Body of pancreas (tissue), 4 donors: ENCODE measurements around the gene CMSS1. TPM values are rescaled to one million over a fixed set of nuclear protein-coding genes. Genes with fewer than 3 reads are reported as not detected.

Experiments used
- ATAC-seq: fragments of 150-250 bp; one replicate; pipeline ENCODE4 v1.9.1; 2016
- DNase-seq, 4 donors: peaks; one replicate each; pipeline ENCODE4 v3.0.0-alpha.2; 2019
- H3K27ac ChIP-seq, 4 donors: fragments of 200-600 bp; sonication (generic); 1 replicate in 3 of 4; 2 replicates in 1 of 4; pipeline versions ENCODE4 v1.5.1 to v1.6.1; 2016 to 2019; ENCODE audit warnings: mild to moderate bottlenecking in 1 of 4, mixed read lengths in 1 of 4, moderate library complexity in 1 of 4
- H3K27me3 ChIP-seq, 2 donors: fragments of 200-600 bp; sonication (generic); one replicate each; pipeline ENCODE4 v1.6.0; 2016; ENCODE audit warnings: mild to moderate bottlenecking in 1 of 2
- H3K36me3 ChIP-seq, 2 donors: fragments of 200-600 bp; sonication (generic); replicated peaks in 1 of 2; 2 replicates each; pipeline ENCODE4 v1.5.1; 2016; ENCODE audit warnings: low read depth in 2 of 2; ENCODE audit not compliant: insufficient read depth in 1 of 2
- H3K4me1 ChIP-seq: fragments of 200-600 bp; sonication (generic); one replicate; pipeline ENCODE4 v1.6.0; 2016
- H3K4me3 ChIP-seq, 2 donors: fragments of 200-600 bp; sonication (generic); 1 replicate in 1 of 2; 2 replicates in 1 of 2; pipeline ENCODE4 v1.5.1; 2016 to 2019
- H3K9me3 ChIP-seq, 3 donors: fragments of 200-600 bp; sonication (generic); 1 replicate in 2 of 3; 2 replicates in 1 of 3; pipeline ENCODE4 v1.5.1; 2016
- CTCF ChIP-seq, 7 experiments: fragments of 450-650 bp in 4 of 7; fragments of 200-600 bp in 3 of 7; sonication (generic) in 3 of 7; IDR thresholded peaks; one replicate each; pipeline ENCODE4 v1.5.1; 2016 to 2019; ENCODE audit warnings: antibody characterized with exemption in 7 of 7
- POLR2A ChIP-seq, 3 donors: fragments of 450-650 bp; IDR thresholded peaks; one replicate each; pipeline ENCODE4 v1.6.1; 2016; ENCODE audit warnings: antibody characterized with exemption in 3 of 3, mild to moderate bottlenecking in 2 of 3
- WGBS, 2 donors: methylation state at CpG; one replicate each; pipeline ENCODE4 v1.1.5; 2017; 5-methylcytosine and 5-hydroxymethylcytosine counted together
- intact Hi-C: fragments of 100-400 bp; cut with DNase I; formaldehyde crosslinking; loops from one replicate; pipeline ENCODE4 v1.15.1; 2023
- total RNA-seq, 2 donors: library from RNA; depleted of rRNA; stranded (reverse); fragments of >200 nt; gene quantifications; one replicate each; pipeline ENCODE4 v1.1.0, GENCODE V29; 2016

The CMSS1 gene
- total RNA-seq, 2 donors from 2014 or later, result 3.9 to 21.4 TPM

GRCh38 chr3:99903869-99904268 is 86.2 kb downstream of the CMSS1 start:
- DNase-seq (no peak), ATAC-seq (no peak)
- TF ChIP-seq POLR2A (IDR thresholded peaks at IDR 0.05), result no peak
- TF ChIP-seq CTCF (IDR thresholded peaks at IDR 0.05), result no peak
- Histone ChIP-seq H3K27me3 (no peaks in the 10 kb centered on the region), H3K9me3 (no peaks in the 10 kb centered on the region), H3K4me3 (no peak overlapping the region), H3K27ac (no peak overlapping the region), H3K4me1 (peaks cover 12% of the 10 kb centered on the region), H3K36me3 (no peaks in the 10 kb centered on the region)
- intact Hi-C loops, result no loop called here

GRCh38 chr3:99907959-99908544 is 90.4 kb downstream of the CMSS1 start:
- Histone ChIP-seq H3K9me3 (no peaks in the 10 kb centered on the region), H3K36me3 (no peaks in the 10 kb centered on the region), H3K4me1 (peaks cover 22% of the 10 kb centered on the region), H3K27ac (no peak overlapping the region), H3K27me3 (no peaks in the 10 kb centered on the region), H3K4me3 (no peak overlapping the region)
- ATAC-seq, result no peak
- TF ChIP-seq CTCF (IDR thresholded peaks at IDR 0.05) (no peak), POLR2A (IDR thresholded peaks at IDR 0.05) (no peak)
- intact Hi-C loops, result no loop called here
- 85 to 88% methylated on average over 2 of the region's 2 CpGs for WGBS, 2 donors
- no peak for DNase-seq

- DNase-seq, result peak in 1 of 4 donors; percentile 31
- peak; percentile 70 for ATAC-seq
- intact Hi-C loops, result no loop called here
- H3K4me1 ChIP-seq, result peaks cover 22% of the 10 kb centered on the region
- no peak overlapping the region for H3K4me3 ChIP-seq
- 59 to 71% methylated on average over 3 of the region's 3 CpGs for WGBS, 2 donors
- H3K9me3 ChIP-seq, result no peaks in the 10 kb centered on the region
- TF ChIP-seq CTCF (IDR thresholded peaks at IDR 0.05), result no peak
- no peak for TF ChIP-seq POLR2A (IDR thresholded peaks at IDR 0.05)
- no peaks in the 10 kb centered on the region for H3K27me3 ChIP-seq
- H3K27ac ChIP-seq, result peak overlapping the region in 3 of 4 donors; percentile 0 to 63 (median 37)
- no peaks in the 10 kb centered on the region for H3K36me3 ChIP-seq
Measured at GRCh38 chr3:99909714-99910495, 92.2 kb downstream of the CMSS1 start.

- TF ChIP-seq POLR2A (IDR thresholded peaks at IDR 0.05) (no peak), CTCF (IDR thresholded peaks at IDR 0.05) (no peak)
- no peaks in the 10 kb centered on the region for H3K9me3 ChIP-seq
- H3K4me3 ChIP-seq, result no peak overlapping the region
- DNase-seq, result no peak
- 73 to 80% methylated on average over 4 of the region's 4 CpGs for WGBS, 2 donors
- intact Hi-C loops, result no loop called here
- no peak for ATAC-seq
- no peaks in the 10 kb centered on the region for H3K27me3 ChIP-seq
- peaks cover 22% of the 10 kb centered on the region for H3K4me1 ChIP-seq
- no peaks in the 10 kb centered on the region for H3K36me3 ChIP-seq
- H3K27ac ChIP-seq, result peak overlapping the region in 2 of 4 donors; percentile 37 to 63
Measured at GRCh38 chr3:99910752-99911290, 93.2 kb downstream of the CMSS1 start.
